Epithelial cell of esophagus (primary cell): Measurements from ENCODE around the gene GRB2.
"Not testable (repeated sequence)": the region's sequence is repeated elsewhere in the genome, so short reads cannot be mapped to it uniquely, and the experiment has no call there.

Experiments used
- DNase-seq: peaks from one replicate; pipeline ENCODE4 v3.0.0; 2010; ENCODE audit warnings: low read depth
- H3K4me3 ChIP-seq: 2 replicates; pipeline ENCODE4 v1.5.1; 2011; ENCODE audit warnings: mild to moderate bottlenecking, low read length, control low read depth
- TF ChIP-seq, protein P1 (sequence below): IDR thresholded peaks from 2 replicates; pipeline ENCODE4 v1.5.1; 2011; ENCODE audit warnings: low read depth, mild to moderate bottlenecking, low read length, control low read depth, inconsistent platforms; ENCODE audit not compliant: insufficient read depth; ENCODE audit errors: missing control alignments

Gene GRB2

DNA sequence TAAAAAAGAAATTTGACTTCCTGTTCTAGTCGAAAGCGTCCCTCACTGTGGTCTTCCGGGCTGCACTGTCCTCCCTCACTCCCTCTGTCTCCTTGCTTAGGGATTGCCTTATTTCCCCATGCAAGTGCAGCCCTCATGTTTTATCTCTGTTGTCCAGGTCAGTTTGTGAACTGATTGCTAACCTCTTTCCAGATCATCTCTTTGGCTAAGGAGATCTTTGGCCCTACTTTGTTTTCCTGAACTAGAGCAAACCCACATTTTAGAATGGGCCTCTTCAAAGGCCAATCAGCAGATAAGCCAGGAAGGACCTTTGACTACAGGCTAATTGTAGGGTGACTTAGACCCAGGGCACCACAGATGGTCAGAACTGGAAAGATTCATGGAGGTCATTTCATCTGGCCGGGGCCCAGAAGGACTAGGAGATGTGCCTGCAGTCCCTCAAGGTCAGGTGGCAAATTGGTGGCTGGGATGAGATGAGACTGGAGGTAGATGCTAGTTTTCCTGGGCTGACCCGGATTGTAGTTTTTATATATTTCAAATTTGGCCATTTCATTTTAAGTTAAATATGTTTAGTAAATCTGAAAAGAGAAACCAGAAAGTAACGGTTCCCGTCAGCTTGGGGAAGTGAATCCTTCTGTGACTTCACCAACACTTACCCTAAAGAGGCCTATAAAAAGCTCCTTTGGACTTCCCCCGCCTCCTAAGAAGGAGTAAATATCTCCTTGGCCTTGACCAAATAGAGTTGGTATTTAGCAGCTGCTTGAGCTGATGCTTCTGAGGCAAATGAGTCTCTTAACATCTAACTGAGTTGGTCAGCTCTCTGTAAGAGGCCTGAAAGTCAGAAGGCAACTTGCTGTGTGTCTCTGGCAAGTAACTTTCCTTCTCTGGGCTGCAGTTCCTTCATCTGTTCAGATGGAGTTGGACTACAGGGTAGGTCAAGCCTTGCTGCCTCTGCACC lies 110.0 kb downstream of the GRB2 start:
- no peak for DNase-seq
- no peak overlapping the region for H3K4me3 ChIP-seq
- TF ChIP-seq, protein P1, sequence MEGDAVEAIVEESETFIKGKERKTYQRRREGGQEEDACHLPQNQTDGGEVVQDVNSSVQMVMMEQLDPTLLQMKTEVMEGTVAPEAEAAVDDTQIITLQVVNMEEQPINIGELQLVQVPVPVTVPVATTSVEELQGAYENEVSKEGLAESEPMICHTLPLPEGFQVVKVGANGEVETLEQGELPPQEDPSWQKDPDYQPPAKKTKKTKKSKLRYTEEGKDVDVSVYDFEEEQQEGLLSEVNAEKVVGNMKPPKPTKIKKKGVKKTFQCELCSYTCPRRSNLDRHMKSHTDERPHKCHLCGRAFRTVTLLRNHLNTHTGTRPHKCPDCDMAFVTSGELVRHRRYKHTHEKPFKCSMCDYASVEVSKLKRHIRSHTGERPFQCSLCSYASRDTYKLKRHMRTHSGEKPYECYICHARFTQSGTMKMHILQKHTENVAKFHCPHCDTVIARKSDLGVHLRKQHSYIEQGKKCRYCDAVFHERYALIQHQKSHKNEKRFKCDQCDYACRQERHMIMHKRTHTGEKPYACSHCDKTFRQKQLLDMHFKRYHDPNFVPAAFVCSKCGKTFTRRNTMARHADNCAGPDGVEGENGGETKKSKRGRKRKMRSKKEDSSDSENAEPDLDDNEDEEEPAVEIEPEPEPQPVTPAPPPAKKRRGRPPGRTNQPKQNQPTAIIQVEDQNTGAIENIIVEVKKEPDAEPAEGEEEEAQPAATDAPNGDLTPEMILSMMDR = no peak

DNA sequence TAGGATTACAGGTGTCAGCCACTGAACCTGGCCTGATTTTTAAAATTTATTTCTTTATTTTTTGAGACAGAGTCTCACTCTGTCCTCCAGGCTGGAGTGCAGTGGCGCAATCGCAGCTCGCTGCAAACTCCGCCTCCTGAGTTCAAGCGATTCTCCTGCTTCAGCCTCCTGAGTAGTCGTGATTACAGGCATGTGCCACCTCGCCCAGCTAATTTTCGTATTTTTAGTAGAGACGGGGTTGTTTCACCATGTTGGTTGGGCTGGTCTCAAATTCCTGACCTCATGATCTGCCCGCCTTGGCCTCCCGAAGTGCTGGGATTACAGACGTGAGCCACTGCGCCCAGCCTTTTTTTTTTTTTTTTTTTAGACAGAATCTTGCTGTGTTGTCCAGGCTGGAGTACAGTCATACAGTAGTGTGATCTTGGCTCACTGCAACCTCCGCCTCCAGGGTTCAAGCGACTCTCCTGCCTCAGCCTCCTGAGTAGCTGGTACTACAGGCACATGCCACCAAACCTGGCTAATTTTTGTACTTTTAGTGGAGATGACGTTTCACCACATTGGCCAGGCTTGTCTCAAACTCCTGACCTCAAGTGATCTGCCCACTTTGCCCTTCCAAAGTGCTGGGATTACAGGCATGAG lies 112.5 kb downstream of the GRB2 start:
- not testable (repeated sequence) for DNase-seq, H3K4me3 ChIP-seq

DNA sequence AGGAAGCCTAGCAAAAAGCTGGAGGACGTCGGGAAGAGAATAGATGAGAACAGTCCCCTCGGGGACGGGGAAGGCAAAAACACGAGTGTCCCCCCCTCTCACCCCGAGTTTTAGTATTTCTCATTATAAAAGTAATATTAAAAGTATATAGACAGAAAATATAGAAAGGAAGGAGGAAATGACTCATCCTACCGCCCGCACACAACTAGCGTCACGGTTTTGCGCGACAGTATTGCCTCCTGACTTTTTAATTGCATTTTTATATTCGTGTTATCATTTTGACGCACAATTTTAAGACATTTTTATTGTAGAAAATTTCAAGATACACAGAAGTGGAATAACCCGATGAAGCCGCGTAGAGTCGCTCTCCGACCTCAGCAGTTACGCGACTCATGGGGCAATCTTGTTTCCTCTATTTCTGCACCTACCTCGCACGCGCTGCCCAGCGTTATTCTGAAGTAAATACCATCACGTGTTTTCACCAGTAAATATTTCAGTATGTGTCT lies 115.6 kb downstream of the GRB2 start:
- DNase-seq = peak; percentile 52
- TF ChIP-seq, protein P1 = peak; percentile 35
- peak overlapping the region; percentile 95 for H3K4me3 ChIP-seq

DNA sequence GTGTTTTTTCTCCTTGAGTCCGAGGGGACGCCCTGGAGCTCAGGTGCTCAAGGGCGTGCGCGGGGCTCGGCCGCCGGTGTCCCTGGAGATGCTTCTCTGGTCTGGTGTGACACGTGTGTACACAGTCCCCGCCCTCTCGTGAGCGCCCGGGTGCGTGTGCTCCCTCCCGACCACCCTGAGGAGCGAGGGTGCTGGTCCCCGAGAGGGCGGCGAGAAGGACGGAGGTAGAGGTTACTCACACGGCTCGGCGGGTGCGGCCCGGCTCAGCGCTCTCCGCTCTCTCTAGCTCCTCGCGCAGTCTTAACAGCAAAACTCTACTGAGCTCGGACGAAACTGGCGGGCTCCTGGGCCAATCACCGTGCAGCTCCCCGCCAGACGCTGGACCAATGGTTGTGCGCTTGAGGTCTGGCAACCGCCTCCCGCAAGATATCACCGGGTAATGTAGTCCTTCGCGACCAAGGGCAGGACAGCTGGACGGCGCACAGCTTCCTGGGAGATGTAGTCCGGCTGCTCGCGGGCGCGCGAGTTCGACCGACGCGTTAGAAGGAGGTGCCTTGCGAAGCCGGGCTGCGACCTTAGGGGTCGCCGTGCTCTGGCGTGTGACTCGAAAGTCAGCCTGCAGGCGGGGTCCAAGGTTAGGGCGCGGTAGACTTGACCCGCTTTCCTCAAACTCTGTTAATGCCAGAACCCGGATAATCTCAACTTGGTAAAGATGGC lies 116.2 kb downstream of the GRB2 start, which contains the start of gene SLC25A19:
Gene SLC25A19 (minus strand): TSS at position 319 of the 717 bp plus-strand sequence. CDS start 2,669 bp downstream, outside the sequence.
- peak; percentile 99 for DNase-seq
- peak within 1 kb of the TSS; percentile 95 for H3K4me3 ChIP-seq
- TF ChIP-seq, protein P1 = no peak

DNA sequence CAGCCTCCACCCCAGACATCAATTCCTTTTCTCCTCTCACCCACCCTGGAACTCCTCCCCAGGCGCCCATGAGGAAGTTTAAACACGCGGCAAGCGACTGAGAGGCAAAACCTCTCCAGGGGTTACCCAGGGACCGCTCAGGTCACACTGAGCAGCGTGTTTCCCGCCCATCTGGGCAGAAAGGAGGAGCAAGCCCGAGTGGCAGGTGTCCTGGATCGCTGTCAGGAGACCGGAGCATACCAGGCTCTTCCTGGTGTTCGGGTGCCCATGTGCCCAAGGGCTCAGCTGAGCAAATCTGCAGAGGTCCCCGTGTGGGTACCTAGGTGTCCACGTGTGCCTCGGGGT lies 116.7 kb downstream of the GRB2 start:
- H3K4me3 ChIP-seq = peak overlapping the region; percentile 95
- TF ChIP-seq, protein P1 = no peak
- peak; percentile 40 for DNase-seq

DNA sequence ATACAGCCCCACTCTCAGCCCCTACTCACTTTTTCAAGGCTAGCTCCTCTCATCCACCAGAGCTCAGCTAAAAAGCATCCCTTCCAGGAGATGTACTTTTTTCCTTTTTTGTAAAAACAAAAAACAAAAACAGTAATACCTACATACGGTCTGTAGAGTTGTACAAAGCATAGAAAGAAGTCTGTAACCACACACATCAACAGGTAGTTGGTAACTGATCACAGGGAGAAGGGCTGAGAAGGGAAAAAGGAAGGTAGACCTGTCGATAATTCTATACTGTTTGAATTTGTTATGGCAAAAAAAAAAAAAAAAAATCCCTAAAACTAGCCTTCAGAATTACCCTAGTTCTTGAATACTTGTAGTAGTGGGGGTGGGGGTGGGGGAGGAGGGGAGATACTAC lies 117.1 kb downstream of the GRB2 start:
- peak overlapping the region; percentile 95 for H3K4me3 ChIP-seq

More for the DNA sequence above, 117.1 kb downstream of the GRB2 start:
- TF ChIP-seq, protein P1 = no peak
- DNase-seq = no peak
